HL-60 (cell line): ENCODE data around the gene NTNG2.

Experiments
- CTCF ChIP-seq: IDR thresholded peaks from one replicate; pipeline ENCODE4 v1.5.1; 2011; ENCODE audit warnings: low read length, control low read depth, inconsistent platforms; ENCODE audit not compliant: insufficient read depth
- GABPA ChIP-seq: IDR thresholded peaks from 2 replicates; pipeline ENCODE4 v1.6.1; 2012; ENCODE audit warnings: low read depth
- POLR2AphosphoS5 ChIP-seq: IDR thresholded peaks from 2 replicates; pipeline ENCODE4 v1.6.1; 2012; ENCODE audit warnings: low read depth
- REST ChIP-seq: IDR thresholded peaks from 2 replicates; pipeline ENCODE4 v1.6.1; 2012; ENCODE audit warnings: low read depth; ENCODE audit not compliant: insufficient replicate concordance
- SPI1 ChIP-seq: IDR thresholded peaks from 2 replicates; pipeline ENCODE4 v1.6.1; 2012; ENCODE audit warnings: low read depth, mild to moderate bottlenecking, borderline replicate concordance

GRCh38 chr9:132160802-132161742 is 786 bp upstream of the NTNG2 start:
- TF ChIP-seq CTCF (no peak), POLR2AphosphoS5 (peak; percentile 54; the same call in 1 of the 2 replicates), REST (no peak), GABPA (peak; percentile 36; the same call in 1 of the 2 replicates), SPI1 (peak; percentile 61)
